Endodermal cell (in vitro differentiated cells): ENCODE results near the gene PLEKHG3. TPM values are rescaled to one million over a fixed set of nuclear protein-coding genes. Genes with fewer than 3 reads are reported as not detected.

ENCODE experiments used
- DNase-seq: peaks from one replicate; pipeline ENCODE4 v3.0.0-alpha.2; 2017
- H3K27ac ChIP-seq: 2 replicates; pipeline ENCODE4 v1.5.1; 2013; ENCODE audit warnings: mild to moderate bottlenecking, low read depth, low read length, moderate library complexity
- H3K27me3 ChIP-seq: 2 replicates; pipeline ENCODE4 v1.6.1; 2013; ENCODE audit warnings: mild to moderate bottlenecking, low read length, moderate library complexity; ENCODE audit not compliant: insufficient read depth, control insufficient read depth, poor library complexity, severe bottlenecking
- H3K36me3 ChIP-seq: 2 replicates; pipeline ENCODE4 v1.7.0; 2013; ENCODE audit warnings: mild to moderate bottlenecking, low read length, moderate library complexity; ENCODE audit not compliant: control insufficient read depth, insufficient read depth
- H3K4me1 ChIP-seq: one replicate; pipeline ENCODE4 v1.7.0; 2013; ENCODE audit warnings: low read length; ENCODE audit not compliant: control insufficient read depth, insufficient read depth
- H3K4me3 ChIP-seq: 2 replicates; pipeline ENCODE4 v1.5.1; 2013; ENCODE audit warnings: mild to moderate bottlenecking, low read length, moderate library complexity
- H3K9ac ChIP-seq: 2 replicates; pipeline ENCODE4 v1.6.1; 2013; ENCODE audit warnings: mild to moderate bottlenecking, low read length, moderate library complexity; ENCODE audit not compliant: poor library complexity, severe bottlenecking; ENCODE audit errors: extremely low read depth
- H3K9me3 ChIP-seq: 2 replicates; pipeline ENCODE4 v1.6.1; 2013; ENCODE audit warnings: mild to moderate bottlenecking, low read length, moderate library complexity; ENCODE audit not compliant: control insufficient read depth
- H3K27ac Mint-ChIP-seq: 2 replicates; pipeline ENCODE4 v1.8.0; 2020; ENCODE audit warnings: mixed read lengths
- H3K27me3 Mint-ChIP-seq: 2 replicates; pipeline ENCODE4 v1.8.0; 2021; ENCODE audit warnings: mild to moderate bottlenecking, mixed read lengths; ENCODE audit not compliant: insufficient read depth
- H3K36me3 Mint-ChIP-seq: 2 replicates; pipeline ENCODE4 v1.8.0; 2020; ENCODE audit warnings: low read depth, mixed read lengths
- H3K4me1 Mint-ChIP-seq: 2 replicates; pipeline ENCODE4 v1.8.0; 2020; ENCODE audit warnings: mixed read lengths
- H3K4me3 Mint-ChIP-seq: 2 replicates; pipeline ENCODE4 v1.8.0; 2020; ENCODE audit warnings: mild to moderate bottlenecking, moderate library complexity, mixed read lengths
- H3K9me3 Mint-ChIP-seq: 2 replicates; pipeline ENCODE4 v1.8.0; 2020; ENCODE audit warnings: mild to moderate bottlenecking, mixed read lengths
- WGBS, 2 experiments: methylation state at CpG; one replicate each; pipeline versions ENCODE4 v1.1.5 to v1.1.7; 2013; ENCODE audit warnings: missing lambda C conversion rate in 2 of 2, mixed read lengths in 1 of 2; ENCODE audit not compliant: insufficient coverage in 1 of 2, insufficient read length in 1 of 2; 5-methylcytosine and 5-hydroxymethylcytosine counted together
- total RNA-seq, 2 donors: library from RNA; stranded (reverse); fragmentation: NEBNext Ultra II Directional in 1 of 2; extraction: Animal tissue kit (Norgen Biotek cat#: 25700) in 1 of 2; gene quantifications; 2 replicates in 1 of 2; 3 replicates in 1 of 2; pipeline ENCODE4 v1.2.1, GENCODE V29; 2021
- TF ChIP-seq, protein P1 (sequence below): fragments of 200-600 bp; sonication (generic); conservative IDR thresholded peaks from 2 replicates; pipeline ENCODE4 v1.5.0; 2021; ENCODE audit warnings: antibody characterized with exemption, mild to moderate bottlenecking

PLEKHG3 gene
- total RNA-seq, 2 donors from 2014 or later: 31.7 to 52.6 TPM

DNA sequence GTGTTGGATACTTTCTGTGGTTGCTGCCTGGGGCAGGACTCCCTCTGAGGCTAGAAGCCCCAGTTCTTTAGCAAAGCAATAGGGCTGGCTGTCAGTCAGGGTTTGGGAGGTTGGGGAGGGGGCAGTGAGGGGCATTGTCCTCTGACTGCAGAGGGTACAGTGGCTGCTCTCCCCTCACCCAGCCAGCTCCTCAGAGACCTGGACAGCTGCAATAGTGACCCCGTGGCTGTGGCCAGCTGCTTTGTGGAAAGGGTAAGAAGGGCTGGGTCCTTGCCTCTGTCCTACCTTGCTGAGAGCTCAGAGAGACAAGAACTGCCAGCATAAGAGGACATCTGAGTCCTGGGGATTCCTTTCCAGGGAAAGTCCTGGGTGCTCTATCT lies 25.8 kb downstream of the PLEKHG3 start:
- WGBS, 2 experiments: 82% methylated on average over 1 of the region's 1 CpG; no CpG with 5 or more reads in 1 of the 2 experiments
- H3K36me3 ChIP-seq: peaks cover 29% of the 10 kb centered on the region
- TF ChIP-seq, protein P1, sequence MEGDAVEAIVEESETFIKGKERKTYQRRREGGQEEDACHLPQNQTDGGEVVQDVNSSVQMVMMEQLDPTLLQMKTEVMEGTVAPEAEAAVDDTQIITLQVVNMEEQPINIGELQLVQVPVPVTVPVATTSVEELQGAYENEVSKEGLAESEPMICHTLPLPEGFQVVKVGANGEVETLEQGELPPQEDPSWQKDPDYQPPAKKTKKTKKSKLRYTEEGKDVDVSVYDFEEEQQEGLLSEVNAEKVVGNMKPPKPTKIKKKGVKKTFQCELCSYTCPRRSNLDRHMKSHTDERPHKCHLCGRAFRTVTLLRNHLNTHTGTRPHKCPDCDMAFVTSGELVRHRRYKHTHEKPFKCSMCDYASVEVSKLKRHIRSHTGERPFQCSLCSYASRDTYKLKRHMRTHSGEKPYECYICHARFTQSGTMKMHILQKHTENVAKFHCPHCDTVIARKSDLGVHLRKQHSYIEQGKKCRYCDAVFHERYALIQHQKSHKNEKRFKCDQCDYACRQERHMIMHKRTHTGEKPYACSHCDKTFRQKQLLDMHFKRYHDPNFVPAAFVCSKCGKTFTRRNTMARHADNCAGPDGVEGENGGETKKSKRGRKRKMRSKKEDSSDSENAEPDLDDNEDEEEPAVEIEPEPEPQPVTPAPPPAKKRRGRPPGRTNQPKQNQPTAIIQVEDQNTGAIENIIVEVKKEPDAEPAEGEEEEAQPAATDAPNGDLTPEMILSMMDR: no peak

DNA sequence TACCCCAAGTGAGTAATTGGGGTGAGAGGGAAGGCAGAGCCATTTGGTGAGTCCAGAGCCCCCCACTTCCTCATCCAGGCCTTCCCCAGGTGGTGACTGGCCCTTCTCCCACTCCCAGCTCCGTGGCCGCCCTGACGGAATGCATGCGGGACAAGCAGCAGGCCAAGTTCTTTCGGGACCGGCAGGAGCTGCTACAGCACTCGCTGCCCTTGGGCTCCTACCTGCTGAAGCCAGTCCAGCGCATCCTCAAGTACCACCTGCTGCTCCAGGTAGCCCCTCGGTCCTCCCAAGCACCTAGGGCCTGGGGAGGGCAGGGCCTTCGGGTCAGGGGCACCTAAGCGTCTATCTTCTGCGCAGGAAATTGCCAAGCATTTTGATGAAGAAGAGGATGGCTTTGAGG lies 26.5 kb downstream of the PLEKHG3 start:
- no peaks in the 10 kb centered on the region for H3K9me3 ChIP-seq
- Mint-ChIP-seq H3K4me1 (peaks cover 11% of the 10 kb centered on the region), H3K9me3 (no peaks in the 10 kb centered on the region), H3K27ac (peak overlapping the region; percentile 39), H3K4me3 (no peak overlapping the region), H3K27me3 (no peaks in the 10 kb centered on the region), H3K36me3 (peaks cover 35% of the 10 kb centered on the region)
- H3K36me3 ChIP-seq: peaks cover 29% of the 10 kb centered on the region
- H3K9ac ChIP-seq: no peak overlapping the region
- no peak overlapping the region for H3K27ac ChIP-seq
- H3K27me3 ChIP-seq: no peaks in the 10 kb centered on the region
- H3K4me1 ChIP-seq: peaks cover 12% of the 10 kb centered on the region
- peak; percentile 37 for DNase-seq
- TF ChIP-seq, protein P1: no peak
- WGBS, 2 experiments: 93 to 96% methylated on average over 7 to 12 of the region's 12 CpGs
- no peak overlapping the region for H3K4me3 ChIP-seq

More for the DNA sequence above, 25.8 kb downstream of the PLEKHG3 start:
- no peaks in the 10 kb centered on the region for H3K9me3 ChIP-seq
- peak; percentile 20 for DNase-seq
- Mint-ChIP-seq H3K9me3 (no peaks in the 10 kb centered on the region), H3K27me3 (no peaks in the 10 kb centered on the region), H3K4me3 (no peak overlapping the region), H3K36me3 (peaks cover 35% of the 10 kb centered on the region), H3K27ac (peak overlapping the region; percentile 39), H3K4me1 (peaks cover 18% of the 10 kb centered on the region)
- no peak overlapping the region for H3K4me3 ChIP-seq
- H3K27me3 ChIP-seq: no peaks in the 10 kb centered on the region
- H3K27ac ChIP-seq: no peak overlapping the region
- H3K4me1 ChIP-seq: peaks cover 19% of the 10 kb centered on the region
- no peak overlapping the region for H3K9ac ChIP-seq

DNA sequence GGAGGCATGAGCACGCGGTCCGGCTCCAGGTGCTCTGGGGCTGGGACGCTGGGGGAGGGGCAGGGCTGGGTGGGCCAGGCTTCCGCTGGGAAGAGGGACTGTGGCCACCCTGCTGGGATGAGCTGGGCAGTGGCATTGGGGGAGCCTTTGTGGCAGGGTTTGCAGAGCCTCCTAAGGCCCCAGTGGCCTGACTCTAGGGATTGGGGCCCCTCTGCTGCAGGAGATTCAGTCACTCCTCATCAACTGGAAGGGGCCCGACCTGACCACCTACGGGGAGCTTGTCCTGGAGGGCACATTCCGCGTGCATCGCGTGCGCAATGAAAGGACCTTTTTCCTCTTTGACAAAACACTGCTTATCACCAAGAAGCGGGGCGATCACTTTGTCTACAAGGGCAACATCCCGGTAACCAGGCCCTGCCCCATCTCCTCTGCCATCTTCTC lies 26.9 kb downstream of the PLEKHG3 start:
- peaks cover 8% of the 10 kb centered on the region for H3K4me1 ChIP-seq
- H3K9ac ChIP-seq: no peak overlapping the region
- no peak overlapping the region for H3K4me3 Mint-ChIP-seq
- peak; percentile 28 for DNase-seq
- TF ChIP-seq, protein P1: no peak
- no peaks in the 10 kb centered on the region for H3K9me3 ChIP-seq
- H3K9me3 Mint-ChIP-seq: no peaks in the 10 kb centered on the region
- WGBS, 2 experiments: 96 to 97% methylated on average over 12 to 15 of the region's 15 CpGs
- H3K4me1 Mint-ChIP-seq: peaks cover 7% of the 10 kb centered on the region
- H3K36me3 ChIP-seq: peaks cover 29% of the 10 kb centered on the region
- no peaks in the 10 kb centered on the region for H3K27me3 ChIP-seq
- H3K27ac ChIP-seq: no peak overlapping the region
- H3K27me3 Mint-ChIP-seq: no peaks in the 10 kb centered on the region
- no peak overlapping the region for H3K4me3 ChIP-seq
- no peak overlapping the region for H3K27ac Mint-ChIP-seq
- H3K36me3 Mint-ChIP-seq: peaks cover 35% of the 10 kb centered on the region
